ENCODE measurements around the gene MMP2. TPM values are rescaled to one million over a fixed set of nuclear protein-coding genes. Genes with fewer than 3 reads are reported as not detected.

Gene MMP2
- total RNA-seq, 6 donors from 2014 or later: 45.7 to 265 (median 143) TPM

DNA sequence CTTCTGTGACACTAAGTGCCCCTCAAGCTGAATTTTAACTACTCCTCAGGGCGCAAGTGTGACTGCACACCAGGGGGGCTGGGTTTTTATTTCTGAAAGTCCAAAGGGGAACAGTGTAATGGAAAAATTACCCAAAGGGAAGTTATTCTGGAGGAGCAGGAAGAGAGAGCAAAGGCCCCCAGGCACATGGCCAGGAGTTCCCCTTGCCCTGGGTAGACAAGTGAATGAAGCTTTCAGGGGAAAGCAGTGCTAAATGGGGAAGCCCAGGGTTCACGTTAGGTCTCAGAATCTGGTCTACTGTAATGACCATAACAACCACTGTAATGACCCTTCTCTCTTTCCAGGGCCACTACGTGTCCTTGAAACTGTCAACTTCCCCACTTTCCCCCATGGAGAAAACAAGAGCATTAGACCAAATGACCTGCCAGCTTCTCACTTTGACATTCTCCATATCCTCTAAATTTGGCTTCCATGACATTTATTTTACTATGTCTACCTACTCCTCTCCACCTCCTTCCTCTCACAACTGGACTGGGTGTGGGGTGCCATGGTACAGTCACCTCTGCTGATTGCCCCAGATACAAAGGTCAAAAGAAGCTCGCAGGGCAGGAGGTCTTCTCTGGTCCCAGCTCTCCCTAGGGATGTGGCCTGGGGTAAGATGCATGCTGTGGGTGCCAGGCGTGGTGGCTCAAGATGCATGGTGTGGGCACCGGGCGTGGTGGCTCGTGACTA is 34.1 kb upstream of the MMP2 start:
- no peaks in the 10 kb centered on the region for H3K4me1 ChIP-seq
- no peaks in the 10 kb centered on the region for H3K36me3 ChIP-seq
- H3K27ac ChIP-seq: peak overlapping the region in 1 of 4 donors; percentile 30
- DNase-seq (peak in 1 of 2 donors; percentile 69), ATAC-seq (ENCODE audit: low FRiP score in 2 of 2) (peak; percentile 78 to 91)
- WGBS, 2 donors: 72 to 73% methylated on average over 8 of the region's 8 CpGs
- no peaks in the 10 kb centered on the region for H3K27me3 ChIP-seq
- TF ChIP-seq POLR2AphosphoS5 (IDR thresholded peaks at IDR 0.05) (no peak), EP300 (IDR thresholded peaks at IDR 0.05) (no peak), POLR2A (IDR thresholded peaks at IDR 0.05) (peak in 1 of 4 donors; percentile 28)
- H3K4me3 ChIP-seq: no peak overlapping the region
- H3K9me3 ChIP-seq: no peaks in the 10 kb centered on the region

DNA sequence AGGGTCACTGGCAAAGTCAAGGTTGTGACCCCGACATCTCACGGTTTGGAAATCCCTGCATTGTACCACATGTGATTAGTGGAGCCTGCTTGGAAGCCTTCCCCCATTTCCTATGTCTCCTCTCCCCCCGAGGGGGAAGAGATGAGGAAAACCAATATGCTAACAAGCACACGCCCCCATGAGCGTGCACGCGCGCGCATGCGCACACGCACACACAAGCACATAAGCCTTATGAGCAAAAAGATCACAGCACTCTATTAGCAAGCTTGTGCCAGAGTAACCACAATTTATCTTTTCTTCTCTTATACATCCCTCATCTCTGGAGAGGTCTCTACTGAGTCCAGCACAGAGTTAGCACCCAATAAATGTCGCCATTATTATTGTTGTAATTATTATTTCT is 31.8 kb upstream of the MMP2 start:
- TF ChIP-seq POLR2AphosphoS5 (IDR thresholded peaks at IDR 0.05) (no peak), POLR2A (IDR thresholded peaks at IDR 0.05) (no peak), EP300 (IDR thresholded peaks at IDR 0.05) (no peak)
- H3K9me3 ChIP-seq: no peaks in the 10 kb centered on the region
- no peak overlapping the region for H3K27ac ChIP-seq
- no peaks in the 10 kb centered on the region for H3K27me3 ChIP-seq
- no peaks in the 10 kb centered on the region for H3K4me1 ChIP-seq
- ATAC-seq (ENCODE audit: low FRiP score in 2 of 2) (no peak), DNase-seq (no peak)
- no peaks in the 10 kb centered on the region for H3K36me3 ChIP-seq
- H3K4me3 ChIP-seq: no peak overlapping the region
- 95 to 96% methylated on average over 12 of the region's 12 CpGs for WGBS, 2 donors

DNA sequence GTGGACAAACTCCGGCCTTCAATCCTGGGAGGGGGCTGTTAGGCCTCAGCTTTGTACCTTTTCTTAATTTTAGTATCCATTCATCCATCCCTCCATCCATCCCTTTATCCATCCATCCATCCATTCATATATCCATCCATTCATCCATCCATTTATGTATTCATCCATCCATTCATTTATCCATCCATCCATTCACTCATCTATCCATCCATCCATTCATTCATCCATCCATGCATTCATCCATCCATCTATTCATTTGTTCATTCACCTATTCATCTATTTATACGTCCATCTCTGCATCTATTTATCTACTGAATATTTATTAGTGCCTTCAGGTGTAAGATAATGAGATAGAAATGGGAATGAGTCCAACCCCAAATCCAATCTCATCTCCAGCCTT is 26.0 kb upstream of the MMP2 start:
- ATAC-seq (ENCODE audit: low FRiP score in 2 of 2): no peak
- Histone ChIP-seq H3K4me3 (no peak overlapping the region), H3K36me3 (no peaks in the 10 kb centered on the region), H3K27me3 (no peaks in the 10 kb centered on the region), H3K9me3 (no peaks in the 10 kb centered on the region), H3K4me1 (no peaks in the 10 kb centered on the region), H3K27ac (no peak overlapping the region)
- no peak for DNase-seq
- 79 to 91% methylated on average over 2 of the region's 2 CpGs for WGBS, 2 donors
- TF ChIP-seq EP300 (IDR thresholded peaks at IDR 0.05): no peak
- TF ChIP-seq POLR2AphosphoS5 (IDR thresholded peaks at IDR 0.05): no peak
- TF ChIP-seq POLR2A (IDR thresholded peaks at IDR 0.05): no peak
- TF ChIP-seq, protein P1, sequence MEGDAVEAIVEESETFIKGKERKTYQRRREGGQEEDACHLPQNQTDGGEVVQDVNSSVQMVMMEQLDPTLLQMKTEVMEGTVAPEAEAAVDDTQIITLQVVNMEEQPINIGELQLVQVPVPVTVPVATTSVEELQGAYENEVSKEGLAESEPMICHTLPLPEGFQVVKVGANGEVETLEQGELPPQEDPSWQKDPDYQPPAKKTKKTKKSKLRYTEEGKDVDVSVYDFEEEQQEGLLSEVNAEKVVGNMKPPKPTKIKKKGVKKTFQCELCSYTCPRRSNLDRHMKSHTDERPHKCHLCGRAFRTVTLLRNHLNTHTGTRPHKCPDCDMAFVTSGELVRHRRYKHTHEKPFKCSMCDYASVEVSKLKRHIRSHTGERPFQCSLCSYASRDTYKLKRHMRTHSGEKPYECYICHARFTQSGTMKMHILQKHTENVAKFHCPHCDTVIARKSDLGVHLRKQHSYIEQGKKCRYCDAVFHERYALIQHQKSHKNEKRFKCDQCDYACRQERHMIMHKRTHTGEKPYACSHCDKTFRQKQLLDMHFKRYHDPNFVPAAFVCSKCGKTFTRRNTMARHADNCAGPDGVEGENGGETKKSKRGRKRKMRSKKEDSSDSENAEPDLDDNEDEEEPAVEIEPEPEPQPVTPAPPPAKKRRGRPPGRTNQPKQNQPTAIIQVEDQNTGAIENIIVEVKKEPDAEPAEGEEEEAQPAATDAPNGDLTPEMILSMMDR (IDR thresholded peaks at IDR 0.05): no peak

DNA sequence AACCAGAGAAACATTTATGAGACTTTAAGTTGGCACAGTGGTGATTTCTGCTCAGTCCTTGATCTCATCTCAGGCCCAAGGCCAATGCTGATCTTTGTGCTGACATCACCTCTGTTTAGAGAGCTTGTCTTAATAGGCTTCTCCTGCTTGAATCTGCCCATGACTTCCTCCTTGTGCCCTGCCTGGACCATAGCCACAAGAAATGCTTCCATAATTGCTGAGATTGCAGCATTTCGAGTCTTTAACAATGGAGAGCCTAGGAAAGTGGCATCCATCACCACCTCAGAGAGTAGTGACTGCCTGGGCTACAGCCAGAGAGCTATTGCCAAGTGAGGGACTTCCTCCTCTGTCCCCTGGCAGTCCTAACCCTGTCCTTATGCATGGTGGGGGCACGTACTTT is 25.1 kb upstream of the MMP2 start:
- no peaks in the 10 kb centered on the region for H3K36me3 ChIP-seq
- H3K4me3 ChIP-seq: no peak overlapping the region
- ATAC-seq (ENCODE audit: low FRiP score in 2 of 2) (peak in 1 of 2 donors; percentile 69), DNase-seq (no peak)
- TF ChIP-seq, protein P1 (IDR thresholded peaks at IDR 0.05): no peak
- TF ChIP-seq POLR2AphosphoS5 (IDR thresholded peaks at IDR 0.05) (no peak), POLR2A (IDR thresholded peaks at IDR 0.05) (no peak), EP300 (IDR thresholded peaks at IDR 0.05) (no peak)
- no peaks in the 10 kb centered on the region for H3K9me3 ChIP-seq
- 43 to 49% methylated on average over 2 of the region's 2 CpGs for WGBS, 2 donors
- H3K4me1 ChIP-seq: no peaks in the 10 kb centered on the region
- H3K27me3 ChIP-seq: no peaks in the 10 kb centered on the region
- no peak overlapping the region for H3K27ac ChIP-seq

DNA sequence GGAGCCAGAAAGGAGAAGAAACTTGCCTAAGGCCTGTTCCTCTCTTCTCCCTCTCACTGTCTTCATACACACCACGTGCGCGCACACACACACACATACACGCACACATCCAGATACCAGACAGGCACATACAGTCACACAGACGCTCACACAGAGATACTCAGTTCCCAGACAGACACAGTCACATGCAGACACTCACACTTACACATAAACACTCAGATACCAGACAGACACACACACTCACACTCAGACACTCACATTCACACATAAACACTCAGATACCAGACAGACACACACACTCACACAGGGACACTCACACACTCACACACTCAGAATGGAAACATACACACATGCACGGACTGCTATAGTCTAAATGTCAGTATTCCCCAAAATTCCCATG is 24.1 kb upstream of the MMP2 start:
- ATAC-seq (ENCODE audit: low FRiP score in 2 of 2) (no peak), DNase-seq (no peak)
- 80 to 84% methylated on average over 6 of the region's 6 CpGs for WGBS, 2 donors
- H3K27me3 ChIP-seq: no peaks in the 10 kb centered on the region
- TF ChIP-seq, protein P1 (IDR thresholded peaks at IDR 0.05): no peak
- TF ChIP-seq POLR2AphosphoS5 (IDR thresholded peaks at IDR 0.05): no peak
- TF ChIP-seq EP300 (IDR thresholded peaks at IDR 0.05): no peak
- no peak for TF ChIP-seq POLR2A (IDR thresholded peaks at IDR 0.05)
- no peaks in the 10 kb centered on the region for H3K9me3 ChIP-seq
- no peak overlapping the region for H3K4me3 ChIP-seq
- no peaks in the 10 kb centered on the region for H3K4me1 ChIP-seq
- no peak overlapping the region for H3K27ac ChIP-seq
- no peaks in the 10 kb centered on the region for H3K36me3 ChIP-seq

DNA sequence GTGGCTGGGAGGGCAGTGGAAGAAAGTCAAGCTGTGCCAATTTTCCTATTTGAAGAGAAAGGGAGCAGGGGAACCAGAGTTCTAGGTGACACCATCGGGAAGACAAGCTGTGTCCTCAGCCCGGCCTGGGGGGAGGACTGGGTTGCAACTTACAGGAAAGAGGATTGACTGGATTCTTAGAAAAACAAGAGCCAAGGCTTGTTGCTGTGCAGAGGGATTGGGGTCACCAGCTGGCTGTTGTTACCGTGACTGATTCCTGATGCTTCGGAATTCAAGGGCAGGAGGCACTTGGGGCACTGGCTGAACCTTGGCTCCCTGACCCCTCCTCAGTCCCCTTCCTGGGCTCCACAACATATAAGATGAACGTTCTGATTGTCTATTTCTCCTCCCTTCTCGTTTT is 16.8 kb upstream of the MMP2 start:
- no peak overlapping the region for H3K4me3 ChIP-seq
- H3K27me3 ChIP-seq: no peaks in the 10 kb centered on the region
- 60 to 73% methylated on average over 6 of the region's 6 CpGs for WGBS, 2 donors
- ATAC-seq (ENCODE audit: low FRiP score in 2 of 2) (no peak), DNase-seq (no peak)
- no peaks in the 10 kb centered on the region for H3K36me3 ChIP-seq
- TF ChIP-seq POLR2A (IDR thresholded peaks at IDR 0.05): no peak
- TF ChIP-seq POLR2AphosphoS5 (IDR thresholded peaks at IDR 0.05): no peak
- TF ChIP-seq EP300 (IDR thresholded peaks at IDR 0.05): no peak
- TF ChIP-seq, protein P1 (IDR thresholded peaks at IDR 0.05): no peak
- no peak overlapping the region for H3K27ac ChIP-seq
- H3K9me3 ChIP-seq: no peaks in the 10 kb centered on the region
- H3K4me1 ChIP-seq: peaks cover 0 to 3% (median 0%) of the 10 kb centered on the region in 4 donors
